ENCODE results near the gene TMEM176B. TPM values are rescaled to one million over a fixed set of nuclear protein-coding genes. Genes with fewer than 3 reads are reported as not detected.

TMEM176B gene
- total RNA-seq, 1 donor, result not detected

DNA sequence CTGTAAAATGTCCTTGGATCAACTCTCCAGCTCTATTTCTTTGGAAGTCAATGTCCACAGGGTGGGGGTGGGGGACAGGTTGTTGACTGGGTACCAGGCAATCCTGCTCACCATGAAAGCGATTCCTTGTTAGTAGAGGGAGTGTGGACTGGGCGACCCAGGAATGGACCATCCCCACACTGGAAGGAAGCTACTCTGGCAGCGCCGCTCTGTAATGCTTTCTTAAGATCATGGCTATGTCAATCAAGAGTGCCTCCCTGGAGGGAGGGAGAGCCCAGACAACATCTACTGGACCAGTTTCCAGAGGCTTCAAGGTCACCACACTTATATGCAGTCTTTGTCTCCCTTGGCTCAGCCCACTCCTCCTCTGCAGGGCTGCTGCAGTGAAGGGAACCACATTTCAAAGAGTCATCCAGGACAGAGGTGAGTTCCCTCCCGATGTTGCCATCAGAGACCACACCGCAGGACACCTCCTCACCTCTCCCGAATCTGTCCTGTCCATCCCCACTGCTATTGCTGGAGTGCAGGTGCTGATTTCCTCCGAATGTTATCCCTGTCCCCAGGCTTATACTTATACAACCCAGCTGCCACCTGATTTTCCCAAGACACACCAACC, 56.0 kb downstream of the TMEM176B start:
- no peak overlapping the region for H3K4me3 ChIP-seq (ENCODE audit: low read depth, low read length)
- TF ChIP-seq, protein P1, sequence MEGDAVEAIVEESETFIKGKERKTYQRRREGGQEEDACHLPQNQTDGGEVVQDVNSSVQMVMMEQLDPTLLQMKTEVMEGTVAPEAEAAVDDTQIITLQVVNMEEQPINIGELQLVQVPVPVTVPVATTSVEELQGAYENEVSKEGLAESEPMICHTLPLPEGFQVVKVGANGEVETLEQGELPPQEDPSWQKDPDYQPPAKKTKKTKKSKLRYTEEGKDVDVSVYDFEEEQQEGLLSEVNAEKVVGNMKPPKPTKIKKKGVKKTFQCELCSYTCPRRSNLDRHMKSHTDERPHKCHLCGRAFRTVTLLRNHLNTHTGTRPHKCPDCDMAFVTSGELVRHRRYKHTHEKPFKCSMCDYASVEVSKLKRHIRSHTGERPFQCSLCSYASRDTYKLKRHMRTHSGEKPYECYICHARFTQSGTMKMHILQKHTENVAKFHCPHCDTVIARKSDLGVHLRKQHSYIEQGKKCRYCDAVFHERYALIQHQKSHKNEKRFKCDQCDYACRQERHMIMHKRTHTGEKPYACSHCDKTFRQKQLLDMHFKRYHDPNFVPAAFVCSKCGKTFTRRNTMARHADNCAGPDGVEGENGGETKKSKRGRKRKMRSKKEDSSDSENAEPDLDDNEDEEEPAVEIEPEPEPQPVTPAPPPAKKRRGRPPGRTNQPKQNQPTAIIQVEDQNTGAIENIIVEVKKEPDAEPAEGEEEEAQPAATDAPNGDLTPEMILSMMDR (IDR thresholded peaks at IDR 0.05; ENCODE audit: insufficient read depth, low read length), result no peak
- no peak for DNase-seq (ENCODE audit: low read depth)

DNA sequence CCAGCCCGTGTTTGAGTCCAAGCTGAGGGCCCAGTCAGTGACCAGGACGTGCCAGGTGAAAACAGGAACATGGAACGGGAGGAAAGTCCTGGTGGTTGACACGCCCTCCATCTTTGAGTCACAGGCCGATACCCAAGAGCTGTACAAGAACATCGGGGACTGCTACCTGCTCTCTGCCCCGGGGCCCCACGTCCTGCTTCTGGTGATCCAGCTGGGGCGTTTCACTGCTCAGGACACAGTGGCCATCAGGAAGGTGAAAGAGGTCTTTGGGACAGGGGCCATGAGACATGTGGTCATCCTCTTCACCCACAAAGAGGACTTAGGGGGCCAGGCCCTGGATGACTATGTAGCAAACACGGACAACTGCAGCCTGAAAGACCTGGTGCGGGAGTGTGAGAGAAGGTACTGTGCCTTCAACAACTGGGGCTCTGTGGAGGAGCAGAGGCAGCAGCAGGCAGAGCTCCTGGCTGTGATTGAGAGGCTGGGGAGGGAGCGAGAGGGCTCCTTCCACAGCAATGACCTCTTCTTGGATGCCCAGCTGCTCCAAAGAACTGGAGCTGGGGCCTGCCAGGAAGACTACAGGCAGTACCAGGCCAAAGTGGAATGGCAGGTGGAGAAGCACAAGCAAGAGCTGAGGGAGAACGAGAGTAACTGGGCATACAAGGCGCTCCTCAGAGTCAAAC, 57.7 kb downstream of the TMEM176B start:
- no peak for DNase-seq (ENCODE audit: low read depth)
- TF ChIP-seq, protein P1 (IDR thresholded peaks at IDR 0.05; ENCODE audit: insufficient read depth, low read length), result no peak
- H3K4me3 ChIP-seq (ENCODE audit: low read depth, low read length), result no peak overlapping the region

Other genes with a start within 250 kb of the TMEM176B start
- gene GIMAP4, start 233.0 kb downstream of the TMEM176B start, total RNA-seq (ENCODE audit: low replicate concordance), result 0.18 and 1.3 TPM in 2 replicates
- 0.18 and 0.74 TPM in 2 replicates for gene GIMAP6, start 168.0 kb downstream of the TMEM176B start, total RNA-seq (ENCODE audit: low replicate concordance)
- 0.27 and 0.98 TPM in 2 replicates for gene GIMAP2, start 114.7 kb downstream of the TMEM176B start, total RNA-seq (ENCODE audit: low replicate concordance)
- not detected in 2 replicates for gene GIMAP1, start 83.8 kb downstream of the TMEM176B start, total RNA-seq (ENCODE audit: low replicate concordance)
- not detected in 2 replicates for gene GIMAP5, start 62.9 kb downstream of the TMEM176B start, total RNA-seq (ENCODE audit: low replicate concordance)
- not detected in 2 replicates for gene TMEM176A, start 405 bp upstream of the TMEM176B start, total RNA-seq (ENCODE audit: low replicate concordance)
- gene AOC1, start 52.2 kb upstream of the TMEM176B start, total RNA-seq (ENCODE audit: low replicate concordance), result not detected in 2 replicates
- gene KCNH2, start 178.0 kb upstream of the TMEM176B start, total RNA-seq (ENCODE audit: low replicate concordance), result not detected in 2 replicates
- gene NOS3, start 190.7 kb upstream of the TMEM176B start, total RNA-seq (ENCODE audit: low replicate concordance), result 0.36 and 4.6 TPM in 2 replicates
- under 0.01 and 0.98 TPM in 2 replicates for gene ATG9B, start 224.1 kb upstream of the TMEM176B start, total RNA-seq (ENCODE audit: low replicate concordance)
- gene ABCB8, start 228.1 kb upstream of the TMEM176B start, total RNA-seq (ENCODE audit: low replicate concordance), result 18.1 and 30.9 TPM in 2 replicates
- gene ASIC3, start 248.2 kb upstream of the TMEM176B start, total RNA-seq (ENCODE audit: low replicate concordance), result 0.18 TPM in 1 of 2 replicates, not detected in the other

All from fibroblast of the aortic adventitia (primary cell).